HG03354 (cell line): ENCODE measurements around the gene UST.
"Not testable (repeated sequence)": the region's sequence is repeated elsewhere in the genome, so short reads cannot be mapped to it uniquely, and the experiment has no call there.

Source experiments
- ATAC-seq: cut with Tn5 transposase; IDR thresholded peaks from one replicate; pipeline ENCODE4 v1.9.1; 2021; ENCODE audit warnings: mild to moderate bottlenecking; ENCODE audit not compliant: unreplicated experiment, poor library complexity, severe bottlenecking

UST gene

GRCh38 chr6:148828047-148828446 lies 81.2 kb downstream of the UST start:
- no peak for ATAC-seq

GRCh38 chr6:148829415-148830101 lies 82.7 kb downstream of the UST start:
- ATAC-seq = no peak

GRCh38 chr6:148830614-148831013 lies 83.8 kb downstream of the UST start:
- ATAC-seq = no peak

- no peak for ATAC-seq
Measured at GRCh38 chr6:148831064-148831463, 84.2 kb downstream of the UST start.

GRCh38 chr6:148831531-148831930 lies 84.7 kb downstream of the UST start:
- ATAC-seq = no peak

- peak; percentile 48 for ATAC-seq
Measured at GRCh38 chr6:148835920-148836441, 89.2 kb downstream of the UST start.

- ATAC-seq = no peak
Measured at GRCh38 chr6:148836751-148837150, 89.9 kb downstream of the UST start.

GRCh38 chr6:148837941-148838340 lies 91.1 kb downstream of the UST start:
- no peak for ATAC-seq

- ATAC-seq = no peak
Measured at GRCh38 chr6:148839044-148839443, 92.2 kb downstream of the UST start.

- no peak for ATAC-seq
Measured at GRCh38 chr6:148840256-148840655, 93.4 kb downstream of the UST start.

- ATAC-seq = no peak
Measured at GRCh38 chr6:148842296-148843019, 95.6 kb downstream of the UST start.

- ATAC-seq = no peak
Measured at GRCh38 chr6:148845464-148845863, 98.6 kb downstream of the UST start.

- ATAC-seq = no peak
Measured at GRCh38 chr6:148846778-148847761, 100.2 kb downstream of the UST start.

GRCh38 chr6:148848915-148849314 lies 102.1 kb downstream of the UST start:
- ATAC-seq = no peak

- ATAC-seq = not testable (repeated sequence)
Measured at GRCh38 chr6:148849449-148849848, 102.6 kb downstream of the UST start.

GRCh38 chr6:148850964-148851363 lies 104.1 kb downstream of the UST start:
- ATAC-seq = no peak

- no peak for ATAC-seq
Measured at GRCh38 chr6:148851683-148852556, 105.1 kb downstream of the UST start.

- no peak for ATAC-seq
Measured at GRCh38 chr6:148852688-148853087, 105.9 kb downstream of the UST start.

GRCh38 chr6:148853113-148853512 lies 106.3 kb downstream of the UST start:
- not testable (repeated sequence) for ATAC-seq
